GM21367 (cell line): ENCODE results near the gene SNTG2.

Experiments used
- ATAC-seq: cut with Tn5 transposase; IDR thresholded peaks from one replicate; pipeline ENCODE4 v1.9.1; 2021; ENCODE audit not compliant: unreplicated experiment

Gene SNTG2

GRCh38 chr2:951224-952006, 766 bp downstream of the SNTG2 start:
- ATAC-seq: no peak

- no peak for ATAC-seq
Measured at GRCh38 chr2:953408-953807, 2.8 kb downstream of the SNTG2 start.

DNA sequence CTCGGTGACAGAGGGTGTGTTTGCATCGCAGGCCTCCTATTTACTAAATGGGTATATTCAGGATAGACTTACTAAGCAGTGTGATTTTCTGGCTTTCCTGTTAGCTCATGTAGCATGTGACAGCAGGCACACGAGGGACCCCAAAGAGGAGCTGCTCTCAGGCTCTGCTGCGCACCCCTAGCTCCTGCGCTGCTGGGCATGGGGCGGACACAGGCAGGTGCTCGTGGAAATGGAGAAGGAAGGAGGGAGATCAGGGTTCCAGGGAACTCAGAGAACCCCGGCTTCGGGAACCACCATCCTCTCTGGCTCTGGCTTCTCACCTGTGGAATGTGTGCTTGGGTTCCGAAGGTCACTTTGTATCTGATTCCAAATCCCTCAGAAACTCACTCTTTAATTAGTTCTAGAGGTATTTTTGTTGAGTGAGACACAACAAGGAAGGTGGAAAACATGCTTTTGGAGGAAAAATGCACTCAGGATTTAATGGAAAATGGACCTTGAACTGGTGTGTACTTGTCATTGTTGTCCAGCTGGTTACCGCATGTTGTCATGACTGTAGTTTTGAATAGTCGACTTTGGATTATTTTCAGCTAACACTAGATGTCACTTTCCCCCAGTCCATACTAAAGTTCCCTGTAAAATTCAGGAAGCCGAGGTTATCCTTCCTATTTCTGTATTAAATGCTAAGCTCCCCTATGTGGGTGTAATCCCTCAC, 3.5 kb downstream of the SNTG2 start:
- ATAC-seq: no peak

DNA sequence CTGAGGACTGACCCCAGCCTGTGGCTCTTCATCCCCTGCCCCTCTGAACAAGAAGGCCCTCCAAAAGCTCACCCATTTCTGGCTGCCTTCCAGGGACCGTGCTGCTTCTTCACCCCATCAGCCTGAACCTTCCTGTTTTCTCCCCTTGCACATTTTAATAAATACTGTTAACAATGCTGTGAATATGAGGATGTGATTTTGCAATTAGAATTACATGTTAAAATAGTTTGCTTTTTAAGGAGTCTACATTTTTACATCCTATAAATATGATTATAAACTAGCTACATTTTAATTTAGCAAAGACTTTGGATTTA, 4.0 kb downstream of the SNTG2 start:
- ATAC-seq: no peak

DNA sequence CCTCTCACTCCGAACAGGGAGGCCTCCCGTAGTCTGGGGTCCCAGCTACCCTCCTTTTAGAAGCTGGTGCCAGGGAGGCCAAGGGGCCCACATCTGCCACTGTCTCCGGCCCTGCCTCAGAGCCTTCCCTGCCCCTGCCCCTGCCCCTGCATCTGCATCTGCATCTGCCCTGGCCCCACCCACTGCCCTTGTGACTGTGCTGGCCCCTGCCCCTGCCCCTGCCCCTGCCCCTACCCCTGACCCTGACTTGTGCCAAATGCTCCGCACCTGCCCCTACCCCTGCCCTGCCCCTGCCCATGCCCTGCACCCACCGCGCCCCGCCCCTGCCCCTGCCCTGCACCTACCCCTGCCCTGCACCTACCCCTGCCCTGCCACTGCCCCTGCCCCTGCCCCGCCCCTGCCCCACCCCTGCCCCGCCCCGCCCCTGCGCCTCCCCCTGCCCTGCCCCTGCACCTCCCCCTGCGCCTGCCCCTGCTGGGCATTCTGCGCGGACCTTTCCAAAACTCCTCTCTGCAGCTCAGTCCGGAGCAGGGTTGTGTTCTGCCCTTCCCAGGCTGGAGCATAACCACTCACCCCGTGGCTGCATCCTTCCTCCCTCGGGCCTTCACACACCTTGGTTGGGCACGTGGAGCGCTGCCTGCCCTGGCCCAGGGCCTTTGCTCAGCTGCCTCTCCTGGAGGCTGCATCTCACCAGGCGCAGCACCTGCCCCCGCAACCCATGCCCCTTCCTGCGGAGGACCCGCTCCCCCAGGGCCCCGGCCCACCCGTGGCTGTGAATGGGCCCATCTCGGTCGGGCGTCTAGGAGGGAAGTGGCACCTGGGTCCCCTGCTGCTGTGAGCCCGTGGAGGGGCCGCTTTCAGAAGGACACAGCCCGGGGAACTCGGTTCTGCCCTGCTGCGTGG, 5.4 kb downstream of the SNTG2 start:
- ATAC-seq: no peak

DNA sequence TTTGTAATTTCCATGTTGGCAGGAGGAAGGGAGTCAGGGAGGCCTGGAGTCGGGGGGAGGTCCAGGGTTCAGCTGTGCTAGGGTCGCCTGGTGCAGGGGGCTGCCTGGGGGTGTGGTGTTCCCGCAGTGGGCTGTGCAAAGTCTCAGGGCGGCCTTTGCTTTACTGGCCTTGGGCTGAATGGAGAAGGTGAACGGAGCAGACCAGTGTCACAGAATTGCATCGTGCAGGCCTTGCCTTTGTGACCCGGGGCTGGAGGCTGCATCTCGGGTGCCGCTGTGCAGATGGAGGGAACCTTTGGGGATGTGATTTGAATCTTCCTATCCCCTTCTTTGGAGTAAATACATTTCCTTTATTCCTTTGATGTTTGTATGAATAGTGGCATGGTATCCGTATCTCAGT, 8.8 kb downstream of the SNTG2 start:
- no peak for ATAC-seq

- no peak for ATAC-seq
Measured at GRCh38 chr2:960061-960736, 9.6 kb downstream of the SNTG2 start.

- ATAC-seq: no peak
Measured at GRCh38 chr2:961786-962185, 11.1 kb downstream of the SNTG2 start.

DNA sequence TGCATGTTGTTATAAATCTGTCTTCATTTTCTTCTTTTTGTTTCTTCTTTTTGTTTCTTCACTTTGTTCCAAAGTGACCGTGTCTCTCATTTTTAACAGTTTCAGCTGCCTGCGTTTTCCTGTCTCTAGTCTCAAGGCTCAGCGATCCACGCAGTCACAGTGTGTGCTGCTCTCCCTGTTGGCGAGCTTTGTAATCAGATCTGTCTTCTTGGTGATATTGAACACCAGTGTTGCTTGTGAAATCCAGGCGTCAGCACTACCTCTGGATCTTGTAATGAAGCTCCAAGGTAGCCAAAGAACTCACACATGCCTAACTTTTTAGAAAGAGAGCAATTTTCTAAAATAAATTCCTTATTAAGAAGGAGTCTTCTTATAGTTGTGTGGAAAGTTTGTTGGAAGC, 13.2 kb downstream of the SNTG2 start:
- ATAC-seq: no peak

DNA sequence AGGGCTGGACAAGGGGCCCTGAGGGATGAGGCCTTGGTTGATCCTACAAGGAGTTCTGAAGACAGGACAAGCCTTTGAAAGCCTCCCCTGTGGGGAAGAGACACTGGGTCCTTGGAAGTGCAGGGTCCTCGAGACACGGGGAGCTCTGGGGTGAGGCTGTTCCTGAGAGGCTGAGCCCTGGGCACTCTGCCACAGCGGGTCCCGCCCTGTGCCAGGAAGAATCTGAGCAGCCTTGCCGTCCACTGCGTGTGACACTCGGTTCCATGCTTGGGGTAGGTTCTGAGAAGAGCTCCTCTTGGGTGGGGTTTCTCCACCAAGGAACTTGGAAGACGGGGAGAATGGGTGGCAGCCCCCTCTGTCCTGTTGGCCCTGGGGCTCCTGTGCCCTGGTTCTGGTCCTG, 13.9 kb downstream of the SNTG2 start:
- no peak for ATAC-seq

- no peak for ATAC-seq
Measured at GRCh38 chr2:965640-966147, 15.0 kb downstream of the SNTG2 start.

DNA sequence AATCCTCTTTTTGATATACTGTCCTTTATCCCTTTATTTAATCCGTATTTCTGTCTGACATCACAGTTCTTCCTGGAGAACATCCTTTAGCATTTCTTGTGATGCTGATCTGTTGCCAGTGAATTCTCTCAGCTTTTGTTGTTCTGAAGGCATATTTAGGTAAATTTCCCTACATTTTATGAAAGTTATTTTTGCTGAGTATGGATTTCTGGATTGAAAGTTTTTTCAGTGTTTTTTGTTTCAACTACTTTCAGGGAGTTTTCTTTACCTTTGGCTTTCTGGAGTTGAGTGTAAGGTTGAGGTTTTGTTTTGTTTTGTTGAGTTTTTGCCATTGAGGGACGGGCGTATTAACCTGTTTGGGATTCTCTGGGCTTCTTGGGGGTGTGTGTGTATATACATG, 22.5 kb downstream of the SNTG2 start:
- ATAC-seq: no peak

DNA sequence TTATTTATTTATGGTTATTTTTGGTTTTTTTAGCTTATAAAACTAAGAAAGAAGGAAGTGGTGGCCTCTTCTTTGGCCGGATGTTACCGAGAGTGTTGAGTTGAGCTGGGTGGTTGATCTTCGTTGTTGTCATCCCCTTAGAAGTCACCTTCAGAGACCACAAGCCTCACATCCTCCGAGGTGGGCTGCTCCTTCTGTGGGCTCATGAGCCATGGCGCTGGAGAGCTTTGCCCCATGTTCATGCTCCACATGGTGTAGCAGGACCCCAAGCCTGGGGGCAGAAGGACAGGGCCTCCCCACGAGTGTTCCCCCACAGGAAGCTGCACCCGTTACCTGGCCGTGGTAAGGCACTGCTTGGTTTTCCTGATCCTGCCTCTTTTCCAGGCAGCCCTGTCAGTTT, 23.4 kb downstream of the SNTG2 start:
- ATAC-seq: peak; percentile 89

- ATAC-seq: no peak
Measured at GRCh38 chr2:974502-974901, 23.9 kb downstream of the SNTG2 start.

DNA sequence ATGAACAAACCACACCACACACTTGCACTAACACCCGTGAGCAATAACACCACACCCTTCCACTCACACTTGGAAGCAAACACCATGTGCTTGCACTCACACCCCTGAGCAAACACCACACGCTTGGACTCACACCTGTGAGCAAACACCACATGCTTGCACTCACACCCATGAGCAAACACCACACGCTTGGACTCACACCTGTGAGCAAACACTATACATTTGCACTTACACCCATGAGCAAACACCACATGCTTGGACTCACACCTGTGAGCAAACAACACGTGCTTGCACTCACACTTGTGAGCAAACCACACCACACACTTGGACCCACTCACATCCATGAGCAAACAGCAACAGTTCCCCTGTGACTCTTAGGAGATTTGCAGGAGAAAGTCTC, 24.4 kb downstream of the SNTG2 start:
- no peak for ATAC-seq

- peak; percentile 83 for ATAC-seq
Measured at GRCh38 chr2:979069-979928, 28.6 kb downstream of the SNTG2 start.

DNA sequence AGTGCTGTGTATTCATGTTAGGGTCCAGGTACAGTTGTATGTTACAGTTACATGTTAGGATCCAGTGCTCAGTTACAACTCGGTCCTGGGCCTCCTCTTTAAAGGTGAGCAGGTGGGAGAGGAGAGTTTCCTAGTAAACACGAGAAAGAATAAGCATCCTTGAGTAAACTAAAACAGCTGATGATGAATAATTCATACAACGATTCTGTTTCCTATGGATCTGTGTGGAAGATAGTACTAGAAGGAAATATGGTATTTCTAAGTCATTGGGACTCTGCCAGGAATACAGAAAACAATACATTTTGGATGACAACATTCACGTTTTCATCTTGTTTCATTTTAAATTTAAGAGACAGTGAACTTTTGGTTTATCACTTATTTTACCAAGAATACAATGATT, 29.5 kb downstream of the SNTG2 start:
- no peak for ATAC-seq

DNA sequence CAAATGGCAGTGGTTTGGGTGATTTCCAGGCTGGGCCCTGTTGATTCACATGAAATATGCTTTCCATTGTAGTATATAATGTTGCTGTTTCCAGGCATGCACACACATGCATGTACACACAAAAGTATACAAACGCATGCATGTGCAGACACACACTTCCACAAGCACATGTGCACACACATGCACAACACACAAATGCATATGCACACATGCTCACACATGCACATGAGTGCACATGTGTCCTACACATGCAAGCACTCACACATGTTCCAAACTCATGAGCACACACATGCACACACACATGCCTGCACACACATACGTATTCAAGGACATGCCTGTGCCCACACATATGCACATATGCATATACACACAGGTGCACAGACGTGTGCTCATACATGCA, 30.6 kb downstream of the SNTG2 start:
- no peak for ATAC-seq

DNA sequence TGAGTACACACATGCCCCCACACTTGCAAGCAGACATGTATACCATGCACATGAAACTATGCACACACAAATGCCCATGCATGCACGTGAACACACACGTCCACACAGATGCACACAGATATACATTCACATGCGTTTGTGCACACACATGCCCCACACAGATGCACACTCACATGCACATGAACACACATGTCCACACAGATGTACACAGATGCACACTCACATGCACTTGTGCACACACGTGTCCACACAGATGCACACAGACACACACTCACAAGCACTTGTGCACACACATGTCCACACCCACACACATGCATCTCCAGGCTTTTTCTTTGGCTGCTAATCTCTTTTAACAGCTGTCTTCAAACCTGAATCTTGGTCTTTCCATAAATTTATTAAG, 31.1 kb downstream of the SNTG2 start:
- ATAC-seq: no peak

GRCh38 chr2:985317-985898, 34.8 kb downstream of the SNTG2 start:
- ATAC-seq: no peak
